M059J (cell line): ENCODE measurements around the gene RFX4. TPM values are rescaled to one million over a fixed set of nuclear protein-coding genes. Genes with fewer than 3 reads are reported as not detected.

ENCODE experiments used
- DNase-seq: peaks from one replicate; pipeline ENCODE4 v3.0.0-alpha.2; 2012; ENCODE audit warnings: low read depth
- total RNA-seq: library from RNA; depleted of rRNA; stranded (reverse); fragments of >200 nt; shearing (Covaris generic); gene quantifications from 2 replicates; pipeline ENCODE4 v1.2.3, GENCODE V29; 2014

Gene RFX4
- total RNA-seq, 1 experiment from 2014 or later, result not detected

GRCh38 chr12:106766393-106766826 is 183.6 kb downstream of the RFX4 start:
- DNase-seq, result peak; percentile 53

DNA sequence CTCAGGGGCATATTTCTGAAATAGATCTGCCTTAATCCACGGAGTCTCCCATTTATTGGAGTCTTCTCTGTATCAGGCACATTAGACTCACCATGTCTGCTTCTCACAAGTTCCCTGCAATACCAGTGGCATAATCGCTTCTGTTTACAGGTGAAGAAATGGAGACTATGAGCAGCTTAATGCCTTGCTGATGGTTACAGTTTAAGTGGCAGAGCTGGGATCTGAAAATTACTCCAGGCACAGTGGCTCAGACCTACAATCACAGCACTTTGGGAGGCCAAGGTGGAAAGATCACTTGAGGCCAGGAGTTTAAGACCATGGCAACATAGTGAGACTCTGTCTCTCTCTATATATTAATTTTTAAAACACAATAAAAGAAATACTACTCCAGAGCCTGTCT is 184.4 kb downstream of the RFX4 start:
- no peak for DNase-seq

GRCh38 chr12:106767954-106768822 is 185.4 kb downstream of the RFX4 start:
- peak; percentile 78 for DNase-seq

DNA sequence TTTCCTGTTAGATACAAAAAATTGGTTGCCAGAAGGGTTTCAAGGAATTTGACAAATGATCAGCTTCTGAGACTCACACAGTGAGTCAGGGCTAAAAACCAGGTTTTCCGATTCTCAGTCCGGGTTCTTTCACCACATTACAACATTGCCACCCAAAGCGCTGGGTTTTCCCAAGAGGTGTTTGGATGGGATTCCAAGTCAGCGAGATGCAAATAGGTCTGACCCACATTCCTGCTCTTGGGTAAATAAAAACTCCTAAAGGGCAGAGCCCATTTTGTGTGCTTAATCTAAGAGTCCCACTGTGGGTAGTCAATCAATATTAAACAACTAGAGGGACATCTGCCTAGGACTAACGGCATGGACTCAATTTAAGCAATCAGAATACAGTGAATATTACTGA is 186.3 kb downstream of the RFX4 start:
- peak; percentile 77 for DNase-seq

DNA sequence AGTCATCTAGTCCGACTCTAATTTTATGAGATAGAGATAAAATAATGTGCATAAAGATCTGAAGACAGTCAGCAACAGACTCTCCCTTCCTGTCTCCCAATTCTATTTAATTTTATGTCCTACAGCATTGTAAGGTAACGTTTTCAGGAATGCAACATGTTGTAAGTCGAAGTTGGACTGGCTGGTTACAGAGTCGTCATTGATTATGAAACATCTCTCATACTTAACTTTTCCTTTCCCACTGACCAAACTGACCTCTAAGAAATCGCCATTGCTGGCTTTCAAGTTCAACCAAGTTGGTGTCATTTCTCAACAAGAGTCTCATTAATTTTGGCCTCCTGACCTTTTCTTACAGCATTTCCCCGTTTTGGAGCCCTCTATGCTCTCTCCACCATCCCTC is 186.7 kb downstream of the RFX4 start:
- DNase-seq, result no peak

DNA sequence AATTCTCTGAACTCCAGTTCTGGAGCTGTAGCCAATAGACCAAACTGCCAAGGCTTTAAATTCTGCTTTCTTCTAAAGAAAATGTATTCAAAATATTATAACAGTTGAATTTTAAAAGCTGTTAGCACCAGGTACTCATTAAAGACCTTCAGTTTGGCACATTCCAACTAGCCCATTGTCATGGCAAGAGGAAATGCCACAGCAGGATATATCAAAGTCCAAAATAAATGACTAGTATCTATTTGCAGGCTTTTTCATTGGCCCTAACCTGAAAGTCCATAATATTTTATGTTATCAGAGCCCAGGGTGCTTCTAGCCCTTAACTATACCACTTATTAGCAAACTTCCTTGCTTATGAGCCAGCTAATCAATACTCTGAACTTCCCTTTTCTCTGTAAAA is 188.6 kb downstream of the RFX4 start:
- no peak for DNase-seq

GRCh38 chr12:106773286-106774004 is 190.6 kb downstream of the RFX4 start:
- no peak for DNase-seq

- peak; percentile 99 for DNase-seq
These were observed 191.4 kb downstream of the RFX4 start, which contains the start of gene RIC8B for GRCh38 chr12:106774005-106774807. Gene RIC8B (plus strand): TSS chr12:106774682. CDS start chr12:106774746, 64 bp downstream.

- no peak for DNase-seq
These were observed 192.2 kb downstream of the RFX4 start for GRCh38 chr12:106774808-106775524.

GRCh38 chr12:106776897-106777296 is 194.1 kb downstream of the RFX4 start:
- no peak for DNase-seq

DNA sequence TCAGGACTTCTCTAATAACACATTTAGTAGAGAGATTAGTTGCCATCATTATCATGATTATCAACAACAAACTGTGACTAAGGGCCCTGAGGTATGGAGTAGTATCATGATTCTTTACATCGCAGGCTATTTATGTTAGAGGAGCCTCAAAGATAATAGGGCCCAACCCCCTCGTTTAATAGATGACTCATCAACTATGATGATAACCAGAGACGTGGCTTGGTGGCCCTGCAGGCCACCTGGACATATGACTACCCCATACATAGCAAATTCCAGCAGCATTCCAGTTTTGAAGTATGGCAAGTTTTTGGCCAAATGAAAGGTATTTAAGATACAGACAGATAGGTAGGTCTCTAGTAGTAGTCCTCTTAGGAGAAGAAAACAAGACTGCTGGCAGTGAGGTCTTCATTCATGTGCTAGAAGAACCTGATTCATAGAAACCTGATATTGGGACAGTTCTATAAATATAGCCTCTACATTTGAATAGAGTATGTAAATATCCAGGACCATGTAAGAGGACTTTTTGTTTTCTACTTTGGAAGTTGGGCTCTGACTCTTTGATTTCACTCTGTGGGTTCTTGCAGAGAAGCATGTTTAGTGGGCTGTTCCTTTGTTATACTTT is 197.3 kb downstream of the RFX4 start:
- DNase-seq, result peak; percentile 59

DNA sequence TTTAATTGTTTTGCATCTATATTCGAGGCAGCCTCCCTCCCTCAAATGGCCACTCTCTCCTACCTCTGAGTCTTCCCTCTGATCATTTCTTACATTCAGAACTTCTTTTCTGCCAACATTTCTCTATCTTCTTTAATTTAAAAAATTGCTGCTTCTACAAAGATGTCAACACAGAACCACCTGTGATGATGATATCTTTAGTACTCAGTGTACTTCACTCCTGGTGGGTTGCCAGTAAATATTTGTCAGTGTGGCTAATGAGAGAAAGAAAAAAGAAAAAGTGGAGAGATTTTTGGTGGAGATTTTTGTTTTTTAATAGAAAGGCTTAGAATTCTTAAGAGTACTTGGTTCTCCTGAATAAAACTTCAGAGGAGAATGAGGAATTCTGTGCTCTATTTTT is 199.8 kb downstream of the RFX4 start:
- DNase-seq, result no peak

DNA sequence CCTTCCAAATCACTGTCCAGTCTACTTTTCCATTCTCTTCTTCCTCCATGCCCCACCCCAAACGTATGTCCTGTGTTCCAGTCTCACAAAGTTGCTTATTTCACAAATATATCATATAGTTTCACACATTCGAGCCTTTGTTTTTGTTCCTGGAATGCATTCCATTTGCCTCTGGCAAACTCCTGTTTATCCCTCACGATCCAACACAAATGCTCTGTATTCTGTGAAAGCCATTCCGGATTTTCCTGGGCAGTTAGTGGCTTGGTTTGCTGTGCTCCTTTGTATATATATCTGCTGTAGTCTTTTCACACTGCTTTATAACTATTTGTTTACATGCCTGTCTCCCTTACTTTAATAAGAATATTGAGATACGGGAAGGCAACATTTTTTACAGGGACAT is 200.7 kb downstream of the RFX4 start:
- DNase-seq, result no peak

GRCh38 chr12:106790020-106790419 is 207.2 kb downstream of the RFX4 start:
- no peak for DNase-seq

DNA sequence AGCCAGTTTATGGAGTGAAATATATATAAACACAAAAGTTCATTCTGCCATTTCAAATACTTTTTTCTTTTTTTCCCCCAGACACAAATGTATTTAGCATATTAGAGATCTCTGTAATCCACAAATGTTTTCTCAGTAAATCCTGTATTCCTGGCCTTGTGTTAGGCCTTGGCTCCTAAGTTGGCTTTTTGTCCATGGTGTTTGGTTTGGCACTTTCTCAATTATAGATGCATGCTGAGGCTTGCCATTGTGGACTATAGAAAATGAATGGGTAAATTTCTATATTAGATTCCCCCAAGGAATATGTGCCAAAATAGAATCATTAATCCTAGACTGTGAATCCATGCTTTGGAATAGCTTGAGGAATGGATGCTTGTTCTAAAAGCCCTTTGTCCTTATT is 208.7 kb downstream of the RFX4 start:
- DNase-seq, result no peak

GRCh38 chr12:106794369-106794768 is 211.6 kb downstream of the RFX4 start:
- DNase-seq, result peak; percentile 4

- no peak for DNase-seq
These were observed 218.4 kb downstream of the RFX4 start for GRCh38 chr12:106801167-106801708.

- no peak for DNase-seq
These were observed 219.2 kb downstream of the RFX4 start for GRCh38 chr12:106801830-106802533.

DNA sequence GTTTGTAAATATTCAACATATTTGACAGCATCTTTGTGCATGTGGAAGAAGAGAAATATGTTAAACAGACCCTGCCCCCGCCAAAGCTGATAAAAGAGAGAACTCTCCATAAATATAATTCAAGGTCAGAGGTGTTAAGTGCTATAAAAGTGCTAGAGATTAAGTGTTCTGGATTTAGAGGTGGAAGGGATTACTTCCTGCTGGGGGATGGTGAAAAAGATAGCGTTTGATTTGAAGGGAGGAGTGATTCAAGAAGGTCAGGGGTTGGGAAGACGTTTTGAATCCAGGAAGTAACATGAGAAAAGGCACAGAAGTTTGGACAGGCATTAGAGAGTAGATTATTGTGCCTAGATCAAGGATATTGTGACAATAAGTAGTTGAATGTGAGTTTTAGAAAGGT is 221.9 kb downstream of the RFX4 start:
- DNase-seq, result no peak
